GM19468 (cell line): Measurements from ENCODE around the gene IFI30.
"Not testable (repeated sequence)": the region's sequence is repeated elsewhere in the genome, so short reads cannot be mapped to it uniquely, and the experiment has no call there.

ENCODE experiments used
- ATAC-seq: cut with Tn5 transposase; IDR thresholded peaks from one replicate; pipeline ENCODE4 v1.9.1; 2021; ENCODE audit warnings: mild to moderate bottlenecking, moderate library complexity, moderate number of reproducible peaks; ENCODE audit not compliant: unreplicated experiment; ENCODE audit errors: extremely low read depth

Gene IFI30

GRCh38 chr19:18150776-18151624 lies 22.6 kb upstream of the IFI30 start:
- ATAC-seq = no peak

DNA sequence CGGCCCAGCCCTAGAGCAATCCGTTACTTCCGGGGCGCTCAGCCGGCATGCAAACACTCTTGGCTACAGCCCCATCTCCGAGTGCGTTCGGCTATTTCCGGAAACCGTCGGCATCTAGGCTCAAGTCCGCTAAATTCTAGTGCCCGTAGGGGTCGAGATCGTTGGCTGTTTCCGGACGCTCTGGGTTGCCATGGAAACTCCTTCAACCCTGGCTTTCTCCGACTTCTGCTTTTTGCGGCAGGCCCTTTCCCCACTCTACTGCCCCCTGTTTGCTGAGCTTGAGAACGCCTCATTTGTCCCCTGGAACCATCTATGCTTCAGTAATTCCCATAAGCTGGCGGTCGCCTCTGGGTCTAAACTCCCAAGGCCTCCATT lies 21.2 kb upstream of the IFI30 start:
- ATAC-seq = peak; percentile 41

DNA sequence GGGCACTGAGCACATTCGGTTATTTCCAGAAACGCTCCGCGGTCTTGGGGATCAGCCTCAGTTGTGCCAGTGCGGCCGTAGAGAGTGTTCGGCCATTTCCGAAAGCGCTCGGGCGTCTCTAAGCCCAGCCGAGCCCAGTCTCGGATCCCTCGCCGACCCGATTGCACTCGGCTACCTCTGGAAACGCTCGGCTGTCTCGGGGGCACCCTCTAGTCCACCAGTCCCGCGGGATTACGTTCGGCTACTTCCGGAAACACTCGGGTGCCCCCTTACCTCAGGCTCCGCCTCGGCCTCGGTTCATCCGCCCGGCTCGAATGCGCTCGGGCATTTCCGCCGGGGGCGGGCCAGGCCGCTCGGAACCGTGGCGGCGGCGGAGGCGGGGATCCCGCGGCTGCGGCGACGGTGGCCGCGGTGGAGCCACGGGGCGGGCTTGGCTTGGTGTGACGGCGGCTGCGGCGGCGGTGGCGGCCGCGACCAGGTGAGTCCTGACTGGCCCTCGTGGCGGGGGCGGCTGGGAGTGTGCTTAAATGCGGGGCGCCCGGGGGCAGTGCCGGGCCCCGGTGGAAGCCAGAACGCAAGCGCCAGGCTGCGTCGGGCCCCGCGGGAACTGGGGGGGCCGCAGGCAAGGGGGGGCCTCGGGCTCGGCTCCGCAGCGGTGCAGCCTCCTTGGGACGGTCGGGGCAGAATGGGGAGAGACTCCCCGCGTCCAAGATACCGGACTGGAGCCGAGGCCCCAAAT lies 20.6 kb upstream of the IFI30 start, which contains the start of gene PIK3R2:
TSS of gene PIK3R2 (plus strand) at position 347 of the 739 bp plus-strand sequence. CDS start 2,717 bp downstream, outside the sequence.
- peak; percentile 72 for ATAC-seq

DNA sequence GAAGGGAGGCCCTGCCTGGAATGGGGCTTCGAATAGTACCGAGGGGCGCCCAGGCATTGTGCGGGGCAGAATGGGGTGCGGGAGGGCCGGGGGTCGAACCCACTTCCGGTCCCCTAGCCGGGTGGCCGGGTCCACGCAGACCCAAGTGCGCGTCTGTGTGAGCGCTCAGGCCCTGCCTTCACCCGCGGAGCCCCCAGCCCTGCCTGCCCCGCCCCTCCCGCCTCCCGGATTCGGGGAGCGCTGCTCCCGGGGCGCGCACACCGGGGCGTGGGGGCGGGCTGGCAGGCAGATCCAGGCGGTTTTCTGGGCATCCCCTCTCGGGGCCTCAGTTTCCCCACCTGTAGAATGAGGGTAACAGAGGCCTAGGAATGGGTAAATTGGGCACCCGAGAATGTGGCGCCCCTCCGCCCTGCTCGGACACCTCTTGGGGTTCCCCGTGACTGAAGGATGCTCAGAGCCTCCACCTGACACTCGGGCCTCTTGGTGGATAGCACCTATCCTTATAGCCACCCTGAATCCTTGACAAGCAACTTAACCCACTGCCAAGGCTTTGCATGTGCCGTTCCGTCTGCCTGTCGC lies 20.0 kb upstream of the IFI30 start:
- ATAC-seq = no peak

DNA sequence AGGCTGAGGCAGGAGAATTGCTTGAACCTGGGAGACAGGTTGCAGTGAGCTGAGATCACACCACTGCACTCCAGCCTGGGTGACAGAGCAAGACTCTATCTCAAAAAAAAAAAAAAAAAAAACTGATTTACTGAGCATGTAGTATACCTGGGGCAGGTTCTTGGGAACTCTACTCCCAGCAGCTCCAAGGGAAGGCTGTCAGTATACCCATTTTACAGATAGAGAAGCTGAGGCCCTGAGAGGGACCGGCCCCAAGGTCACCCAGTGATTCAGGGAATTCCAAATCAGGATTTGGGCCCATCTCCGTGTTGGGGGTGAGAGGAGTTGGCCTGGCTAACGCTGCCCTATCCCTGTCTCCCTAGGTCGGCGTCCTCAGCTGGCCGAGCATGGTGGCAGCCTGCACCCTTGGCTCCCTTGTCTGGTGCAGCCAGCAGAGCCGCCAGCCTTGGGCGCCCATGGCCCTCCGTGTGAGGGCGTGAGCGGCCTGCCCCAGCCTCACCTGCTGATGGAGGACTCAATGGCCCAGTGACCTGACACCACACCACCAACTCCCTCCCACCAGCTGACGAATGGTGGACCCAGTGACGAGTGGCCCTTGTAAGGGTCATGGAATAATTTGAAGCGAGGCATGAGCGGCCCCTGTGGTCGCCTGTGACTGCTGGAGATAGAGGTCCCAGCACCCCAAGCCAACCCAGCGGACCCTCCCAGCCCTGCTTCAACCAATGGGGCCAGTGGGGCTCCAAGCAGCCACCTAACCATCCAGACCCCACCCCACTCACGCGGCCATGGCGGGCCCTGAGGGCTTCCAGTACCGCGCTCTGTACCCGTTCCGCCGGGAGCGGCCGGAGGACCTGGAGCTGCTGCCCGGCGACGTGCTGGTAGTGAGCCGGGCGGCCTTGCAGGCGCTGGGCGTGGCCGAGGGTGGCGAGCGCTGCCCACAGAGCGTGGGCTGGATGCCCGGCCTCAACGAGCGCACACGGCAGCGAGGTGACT lies 18.2 kb upstream of the IFI30 start:
- no peak for ATAC-seq

DNA sequence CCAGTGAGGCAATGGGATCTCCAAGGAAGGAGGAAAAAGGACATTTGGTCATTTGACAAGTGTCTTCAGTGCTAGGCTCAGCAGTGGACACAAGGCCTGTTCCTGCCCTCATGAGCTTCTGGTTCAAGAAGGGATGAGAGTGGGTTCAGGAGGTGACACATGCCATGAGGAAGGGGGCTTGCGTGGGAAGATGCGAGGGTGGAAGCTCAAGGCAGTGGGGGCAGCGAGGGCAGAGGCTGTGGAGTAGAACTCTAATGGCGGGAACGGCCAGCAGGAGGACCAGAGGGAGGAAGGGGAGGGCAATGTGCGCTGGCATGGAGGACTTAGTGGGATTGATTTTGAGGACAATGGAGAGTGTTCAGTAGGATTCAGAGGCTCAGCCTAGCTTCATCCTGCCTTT lies 17.3 kb upstream of the IFI30 start:
- ATAC-seq = no peak

DNA sequence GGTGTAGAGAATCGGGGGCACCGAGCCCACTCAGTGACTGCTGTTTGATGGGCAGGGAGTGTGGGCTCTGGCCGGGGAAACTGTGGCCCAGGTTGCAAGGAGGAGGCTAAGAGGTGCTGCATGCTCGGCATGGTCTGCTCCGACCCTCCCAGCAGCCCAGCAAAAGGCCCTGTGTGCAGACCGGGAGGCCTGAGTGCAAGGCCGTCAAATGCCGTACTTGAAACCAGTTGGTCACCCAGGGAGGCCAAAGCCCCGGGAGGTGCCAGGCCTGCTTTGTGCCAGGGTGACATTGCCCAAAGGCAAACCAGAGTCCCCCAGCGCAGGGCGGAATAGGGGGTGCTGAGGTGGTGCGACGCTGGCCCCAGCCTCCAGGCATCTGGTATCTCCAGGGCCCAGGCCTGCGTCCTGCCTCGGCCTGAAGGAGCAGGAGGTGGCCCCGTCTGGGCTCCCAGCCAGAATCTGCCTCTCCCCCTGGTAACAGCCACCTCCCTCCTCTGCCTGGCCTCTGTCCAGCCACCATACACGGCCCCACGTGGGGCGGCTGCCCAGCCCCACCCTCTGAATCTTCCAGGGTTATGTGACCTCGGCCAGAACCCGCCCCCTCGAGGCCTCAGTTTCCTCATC lies 16.7 kb upstream of the IFI30 start:
- ATAC-seq = no peak

GRCh38 chr19:18157465-18158063 lies 16.0 kb upstream of the IFI30 start:
- ATAC-seq = no peak

GRCh38 chr19:18158467-18158866 lies 15.1 kb upstream of the IFI30 start:
- ATAC-seq = no peak

- ATAC-seq = not testable (repeated sequence)
Observed at GRCh38 chr19:18159059-18159616, 14.5 kb upstream of the IFI30 start.

DNA sequence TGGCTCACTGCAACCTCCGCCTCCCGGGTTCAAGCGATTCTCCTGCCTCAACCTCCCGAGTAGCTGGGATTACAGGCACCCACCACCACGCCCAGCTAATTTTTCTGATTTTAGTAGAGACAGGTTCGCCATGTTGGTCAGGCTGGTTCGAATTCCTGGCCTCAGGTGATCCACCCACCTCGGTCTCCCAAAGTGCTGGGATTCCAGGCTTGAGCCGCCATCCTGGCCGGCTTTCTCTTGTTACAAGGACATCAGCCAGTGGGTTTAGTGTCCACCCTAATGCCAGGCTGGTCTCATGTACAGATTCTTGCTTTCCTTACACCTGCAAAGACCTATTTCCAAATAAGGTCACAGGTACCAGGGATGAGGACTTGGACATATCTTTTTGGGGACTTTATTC lies 13.8 kb upstream of the IFI30 start:
- no peak for ATAC-seq

DNA sequence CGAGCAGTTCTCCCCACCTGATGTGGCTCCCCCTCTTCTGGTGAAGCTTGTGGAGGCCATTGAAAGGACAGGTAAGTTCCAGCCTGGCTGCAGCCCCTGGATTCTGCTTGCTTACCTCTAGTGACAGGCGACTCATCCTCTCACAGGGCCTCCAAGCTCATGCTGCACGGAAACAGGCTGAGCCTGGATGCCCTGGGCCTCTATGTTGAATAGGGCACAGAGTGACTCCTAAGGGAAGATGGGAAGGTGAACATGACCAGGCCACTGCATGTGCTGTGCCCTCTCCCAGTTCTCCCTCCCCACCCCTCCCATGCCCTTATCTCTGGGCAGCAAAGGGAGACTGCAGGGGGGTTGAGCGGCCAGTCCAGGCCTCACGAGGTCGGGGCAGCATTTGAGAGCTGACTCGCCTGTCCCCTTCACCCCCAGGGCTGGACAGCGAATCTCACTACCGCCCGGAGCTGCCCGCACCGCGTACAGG lies 13.1 kb upstream of the IFI30 start:
- ATAC-seq = no peak

DNA sequence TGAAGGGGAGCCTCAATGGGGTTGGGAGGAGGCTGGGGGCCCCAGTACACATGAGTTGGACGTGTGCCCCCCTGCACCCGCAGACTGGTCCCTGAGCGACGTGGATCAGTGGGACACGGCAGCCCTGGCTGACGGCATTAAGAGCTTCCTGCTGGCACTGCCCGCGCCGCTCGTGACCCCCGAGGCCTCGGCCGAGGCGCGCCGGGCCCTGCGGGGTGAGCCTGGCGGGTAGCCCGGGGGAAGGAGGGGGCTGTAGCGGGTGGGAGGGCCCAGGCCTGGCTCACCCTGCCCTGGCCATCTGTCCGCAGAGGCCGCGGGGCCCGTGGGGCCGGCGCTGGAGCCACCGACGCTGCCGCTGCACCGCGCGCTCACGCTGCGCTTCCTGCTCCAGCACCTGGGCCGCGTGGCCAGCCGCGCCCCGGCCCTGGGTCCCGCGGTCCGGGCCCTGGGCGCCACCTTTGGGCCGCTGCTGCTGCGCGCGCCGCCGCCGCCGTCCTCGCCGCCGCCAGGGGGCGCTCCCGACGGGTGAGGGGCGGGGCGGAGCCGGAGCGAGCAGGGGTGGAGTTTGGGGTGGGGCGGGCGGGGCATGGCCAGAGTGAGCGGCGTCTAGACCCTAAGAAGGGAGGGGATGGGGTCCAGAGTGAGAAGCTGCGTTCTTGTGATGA lies 12.5 kb upstream of the IFI30 start:
- no peak for ATAC-seq

- no peak for ATAC-seq
Observed at GRCh38 chr19:18161636-18162002, 12.0 kb upstream of the IFI30 start.

GRCh38 chr19:18164072-18164471 lies 9.5 kb upstream of the IFI30 start:
- no peak for ATAC-seq

DNA sequence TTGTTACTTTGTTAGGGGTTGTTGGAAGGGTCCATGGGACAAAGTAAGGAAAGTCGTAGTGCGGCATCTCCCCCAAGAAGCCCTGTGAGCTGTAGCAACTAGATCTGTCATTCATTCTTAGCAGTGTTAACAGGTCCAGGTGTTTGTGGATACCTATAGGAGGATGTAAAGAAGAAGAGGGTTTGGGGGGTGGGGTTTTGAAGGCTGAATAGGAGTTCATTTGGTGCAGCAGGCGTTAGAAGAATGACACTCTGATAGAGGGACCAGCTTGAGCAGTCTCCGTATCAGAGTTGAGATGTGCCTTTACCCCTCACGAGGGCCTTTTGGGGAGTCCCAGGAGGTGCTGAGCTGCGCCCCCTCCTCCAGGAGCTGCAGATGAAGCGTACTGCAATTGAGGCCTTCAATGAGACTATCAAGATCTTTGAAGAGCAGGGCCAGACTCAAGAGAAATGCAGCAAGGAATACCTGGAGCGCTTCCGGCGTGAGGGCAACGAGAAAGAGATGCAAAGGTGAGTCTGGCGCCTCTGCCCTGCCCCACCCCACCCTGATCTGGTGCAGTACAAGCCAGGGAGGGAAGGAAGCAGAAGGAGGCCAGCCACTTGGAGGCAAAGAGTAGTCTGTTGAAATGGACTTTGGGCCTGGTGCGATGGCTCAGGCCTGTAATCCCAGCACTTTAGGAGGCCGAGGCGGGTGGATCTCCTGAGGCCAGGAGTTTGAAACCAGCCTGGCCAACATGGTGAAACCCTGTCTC lies 7.6 kb upstream of the IFI30 start:
- ATAC-seq = no peak

- no peak for ATAC-seq
Observed at GRCh38 chr19:18167011-18167410, 6.6 kb upstream of the IFI30 start.
